Activated T-cell treated with anti-CD3 and anti-CD28 coated beads, Interleukin-2, amount 50 U/mL, for 48 hours (primary cell): Measurements from ENCODE around the gene CRTAC1.

ENCODE experiments used
- DNase-seq, 2 experiments: peaks; one replicate each; pipeline ENCODE4 v3.0.0-alpha.2; 2020

The CRTAC1 gene

DNA sequence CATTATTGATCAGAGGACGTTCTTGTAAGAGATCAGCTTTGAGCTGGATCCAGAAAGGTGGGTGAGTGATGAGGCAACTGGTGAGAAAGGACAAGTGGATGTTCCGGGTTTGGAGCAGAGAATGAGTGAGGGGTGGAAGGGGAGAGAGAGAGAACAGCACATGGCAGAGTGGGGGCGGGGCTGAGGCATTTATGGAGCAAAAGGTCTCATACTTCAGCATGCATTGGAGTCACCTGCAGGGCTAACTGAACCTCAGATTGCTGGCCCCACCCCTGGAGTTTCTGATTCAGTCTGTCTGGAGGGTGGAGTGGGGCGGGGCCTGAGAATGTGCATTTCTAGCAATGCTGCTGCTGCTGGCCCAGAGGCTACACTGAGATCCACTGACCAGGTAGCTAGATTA, 109.6 kb downstream of the CRTAC1 start:
- no peak for DNase-seq

DNA sequence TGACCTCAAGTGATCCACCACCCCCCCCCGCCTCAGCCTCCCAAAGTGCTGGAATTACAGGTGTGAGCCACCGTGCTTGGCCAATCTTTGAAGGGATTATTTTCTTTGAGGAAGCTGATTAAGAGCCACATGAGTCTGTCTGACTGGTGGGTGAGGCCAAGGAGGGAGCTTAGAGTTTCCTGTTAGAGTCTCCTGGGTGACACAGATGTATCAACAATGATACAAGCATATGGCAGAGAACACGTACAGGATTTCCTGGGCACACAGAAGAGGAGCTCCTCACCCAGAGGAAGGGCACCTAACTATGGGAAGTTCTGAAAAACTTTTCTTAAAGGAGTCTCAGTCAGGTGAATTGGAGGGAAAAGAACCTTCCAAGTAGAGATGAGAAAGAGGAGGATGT, 111.4 kb downstream of the CRTAC1 start:
- no peak for DNase-seq

DNA sequence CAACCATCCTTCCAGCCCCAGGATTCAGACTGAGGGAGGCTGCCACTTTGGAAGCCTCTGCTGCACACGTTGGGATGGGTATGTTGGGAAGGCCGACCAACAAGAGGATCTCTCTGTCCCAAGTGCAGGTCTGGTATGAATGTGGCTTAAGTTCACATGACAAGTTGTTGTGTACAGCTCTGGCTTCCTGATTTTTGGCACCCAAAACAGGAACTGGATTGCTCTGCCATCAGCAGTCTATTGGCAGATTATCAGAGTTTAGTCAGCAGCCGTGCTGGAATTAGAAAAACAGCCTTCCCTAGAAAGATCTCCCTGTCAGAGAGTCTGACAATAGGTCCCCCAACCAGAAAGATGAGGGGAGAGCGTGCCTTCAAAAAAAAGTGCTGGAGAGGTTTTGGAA, 113.8 kb downstream of the CRTAC1 start:
- DNase-seq, result no peak

DNA sequence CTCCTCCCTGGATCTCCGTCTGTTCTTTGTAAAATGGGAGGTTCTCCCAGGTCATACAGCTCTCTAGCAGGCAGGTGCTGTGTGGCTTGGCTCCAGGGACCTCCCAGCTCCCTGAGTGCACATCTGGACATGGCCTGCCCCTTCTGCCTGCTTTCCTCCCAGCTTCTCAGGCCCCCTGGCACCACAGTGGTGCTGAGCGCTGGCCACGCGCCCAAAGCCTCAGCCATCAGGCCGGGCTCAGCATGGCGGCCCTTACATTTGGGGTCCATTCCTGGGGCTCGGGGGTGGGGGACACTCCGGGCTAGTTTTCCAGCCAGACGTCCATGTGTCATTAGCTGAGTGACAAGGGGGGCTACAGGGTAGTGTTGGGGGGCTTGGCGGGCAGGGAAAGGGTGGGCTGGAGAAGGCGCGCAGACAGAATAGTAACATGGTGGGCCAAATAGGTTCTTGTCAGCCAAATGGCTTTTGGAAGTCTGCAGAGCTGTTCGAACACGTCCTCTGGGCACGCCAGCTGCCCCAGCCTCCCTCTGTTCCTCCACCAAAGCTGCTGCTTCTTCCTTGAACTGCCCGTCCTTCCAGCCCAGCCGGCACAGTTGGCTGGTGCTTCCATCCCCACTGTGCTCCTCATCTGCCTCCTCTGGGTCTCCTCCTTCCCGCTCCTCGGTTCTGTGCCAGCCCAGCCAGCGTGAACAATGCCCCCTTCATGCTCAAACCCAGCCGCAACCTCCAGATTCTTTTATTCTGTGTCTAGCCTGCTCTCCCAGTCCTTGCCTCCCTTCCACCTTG, 114.9 kb downstream of the CRTAC1 start:
- DNase-seq, result no peak

DNA sequence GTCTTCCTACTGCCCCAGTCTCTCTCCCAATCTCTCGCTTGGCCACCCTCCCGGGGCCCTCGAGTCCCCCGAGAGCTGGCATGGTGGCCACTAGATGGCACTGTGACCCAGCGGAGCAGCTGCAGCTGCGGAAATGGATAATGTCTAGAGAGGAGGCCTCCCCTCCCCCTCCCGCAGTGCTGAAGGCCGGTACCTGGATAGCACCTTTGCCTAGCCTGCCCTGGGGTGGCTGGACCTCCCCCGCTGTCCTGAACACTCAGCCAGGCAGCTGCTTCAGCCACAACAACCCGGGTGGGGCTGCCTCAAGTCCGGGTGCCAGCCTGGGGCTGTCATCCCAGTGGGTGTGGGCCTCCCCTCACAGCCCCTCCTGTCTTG, 115.6 kb downstream of the CRTAC1 start:
- DNase-seq, result peak; percentile 84 to 87

DNA sequence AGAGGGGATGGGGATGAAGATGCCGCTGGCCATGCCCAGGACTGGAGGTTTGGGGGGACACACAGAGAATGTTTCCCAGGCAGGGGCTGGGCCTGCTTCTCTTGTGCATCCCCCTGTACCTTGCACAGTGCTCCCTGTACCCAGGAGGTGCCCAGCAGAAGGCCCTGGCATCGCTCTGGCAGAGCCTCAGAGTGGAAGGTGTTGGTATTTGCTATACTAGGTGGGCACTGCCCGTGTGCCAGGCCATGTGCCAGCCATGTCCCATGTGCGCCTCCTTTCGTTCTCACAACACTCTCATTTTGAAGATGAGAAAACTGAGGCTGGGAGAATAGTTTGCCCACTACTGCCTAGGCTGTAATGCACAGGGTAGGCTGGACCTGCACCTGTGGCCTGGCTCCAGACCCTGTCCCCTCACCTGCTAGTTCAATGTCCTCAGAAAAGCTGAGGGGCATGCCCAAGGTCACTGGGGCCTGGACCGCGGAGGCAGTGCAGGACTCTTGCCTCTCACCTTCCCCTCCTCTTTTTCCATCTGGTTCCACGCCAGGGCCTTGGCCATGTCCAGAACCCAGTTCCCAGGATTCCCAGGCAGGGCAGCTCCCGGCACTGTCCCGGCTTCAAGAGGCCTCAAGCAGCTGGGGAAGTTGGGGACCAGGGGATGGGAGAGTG, 116.1 kb downstream of the CRTAC1 start:
- no peak for DNase-seq

DNA sequence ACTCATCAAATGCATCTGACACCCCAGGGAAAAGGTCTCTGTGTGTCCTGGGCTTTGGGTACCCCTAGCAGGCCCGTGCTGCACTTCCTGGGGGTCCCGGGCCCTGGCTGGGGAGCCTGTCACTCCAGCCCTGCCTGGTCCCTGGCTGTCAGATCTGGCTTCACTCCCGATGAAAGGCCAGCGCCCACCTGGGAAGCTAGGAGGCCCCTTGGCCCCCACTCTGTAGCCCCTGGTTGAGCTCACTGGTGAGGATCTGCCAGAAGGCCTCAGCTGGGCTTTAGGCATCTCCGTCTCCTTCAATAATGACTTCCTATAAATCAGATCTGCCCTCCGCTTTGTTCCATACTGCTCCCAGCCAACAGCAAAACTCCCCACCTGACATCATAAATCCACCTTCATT, 116.8 kb downstream of the CRTAC1 start:
- no peak for DNase-seq

DNA sequence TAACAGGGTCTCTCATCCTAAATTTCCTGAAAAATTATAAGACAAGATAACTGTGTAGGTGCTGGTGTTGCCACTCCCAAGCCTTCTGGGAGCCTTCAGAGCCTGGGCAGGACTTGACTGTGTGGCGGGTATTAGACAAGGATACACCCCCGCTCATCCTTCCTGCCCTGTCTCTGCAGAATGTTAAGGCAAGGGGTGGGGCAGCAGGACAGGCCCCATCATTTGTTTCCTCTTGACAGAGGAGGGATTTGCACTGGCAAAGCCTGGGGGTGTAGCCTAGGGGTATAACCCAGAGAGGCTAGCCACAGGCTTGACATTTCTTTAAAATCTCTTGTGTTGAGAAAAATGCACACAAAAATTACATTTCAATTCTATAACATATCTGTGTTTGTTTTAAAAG, 117.2 kb downstream of the CRTAC1 start:
- no peak for DNase-seq

DNA sequence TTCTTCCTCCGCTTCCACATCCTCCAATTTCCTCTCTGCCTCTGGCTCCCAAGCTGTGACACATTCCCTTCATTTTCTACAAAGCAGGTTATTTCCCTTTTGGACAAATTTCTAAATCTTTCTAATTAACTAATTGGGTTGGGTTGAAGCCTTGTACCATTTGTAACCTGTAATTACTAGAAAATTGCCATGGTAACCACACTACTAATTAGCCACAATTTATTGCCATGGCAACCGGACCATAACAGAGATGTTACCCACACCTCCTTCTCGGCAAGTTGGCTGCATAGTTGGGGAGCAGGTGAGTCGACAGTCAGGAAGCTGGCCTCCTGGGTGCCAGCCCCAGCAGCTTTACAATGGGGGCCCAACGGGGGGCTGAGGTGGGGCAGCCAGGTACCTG, 119.2 kb downstream of the CRTAC1 start:
- no peak for DNase-seq

DNA sequence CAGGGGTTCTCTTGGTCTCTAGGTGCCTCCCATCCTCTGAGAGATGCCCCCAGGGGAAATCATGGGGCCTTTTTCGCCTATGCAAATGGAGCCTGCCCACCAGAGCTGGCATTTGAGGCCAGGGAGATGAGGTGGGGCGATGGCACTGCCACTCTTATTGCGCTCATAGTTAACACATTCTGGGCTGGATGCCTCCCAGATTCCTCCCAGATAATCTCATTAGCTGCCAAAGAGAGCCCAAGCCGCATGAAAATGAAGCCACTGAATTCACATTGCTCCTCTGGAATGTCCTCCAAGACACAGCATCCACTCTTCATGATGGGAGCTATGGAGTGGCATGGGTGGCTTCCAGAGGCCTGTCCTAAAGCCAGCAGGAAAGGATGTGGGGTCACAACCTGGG, 119.8 kb downstream of the CRTAC1 start:
- no peak for DNase-seq

DNA sequence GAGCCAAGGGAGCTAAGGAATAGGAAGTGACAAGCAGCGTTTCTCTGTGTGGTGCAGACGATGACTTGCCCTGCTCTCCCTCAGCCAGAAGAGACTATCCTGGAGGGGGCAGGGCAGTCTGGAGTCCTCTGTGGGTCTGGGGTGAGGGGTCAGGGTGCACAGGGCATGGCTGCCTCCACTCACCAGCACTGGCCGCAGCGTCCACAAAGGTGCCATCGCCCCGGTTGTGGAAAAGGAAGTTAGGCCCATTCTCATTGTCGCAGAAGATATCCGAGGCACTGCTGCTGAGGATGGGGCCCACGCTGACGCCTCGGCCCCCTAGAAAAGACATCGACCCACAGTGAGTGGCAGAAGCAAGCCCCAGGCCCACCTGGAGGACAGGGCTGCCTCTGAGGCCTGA, 122.6 kb downstream of the CRTAC1 start:
- DNase-seq, result no peak

DNA sequence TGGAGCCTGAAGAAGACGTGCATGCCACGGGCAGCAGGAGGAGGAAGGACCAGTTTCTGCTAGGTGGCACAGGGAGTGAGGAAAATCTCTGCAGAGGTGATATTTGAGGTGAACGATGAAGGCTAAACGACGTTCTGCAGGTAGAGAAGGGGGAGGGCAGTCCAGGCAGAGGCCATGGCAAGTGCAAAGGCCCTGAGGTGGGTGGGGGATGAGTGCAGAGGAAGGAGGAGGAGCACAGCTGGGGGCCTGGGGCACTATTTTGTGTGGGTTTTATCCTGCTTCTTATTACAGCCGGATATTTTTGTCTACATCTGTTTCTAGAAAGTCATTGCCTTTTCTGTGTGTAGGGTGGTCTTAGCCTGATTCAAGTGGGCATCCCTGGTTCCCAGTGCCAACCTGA, 123.2 kb downstream of the CRTAC1 start:
- DNase-seq, result no peak

DNA sequence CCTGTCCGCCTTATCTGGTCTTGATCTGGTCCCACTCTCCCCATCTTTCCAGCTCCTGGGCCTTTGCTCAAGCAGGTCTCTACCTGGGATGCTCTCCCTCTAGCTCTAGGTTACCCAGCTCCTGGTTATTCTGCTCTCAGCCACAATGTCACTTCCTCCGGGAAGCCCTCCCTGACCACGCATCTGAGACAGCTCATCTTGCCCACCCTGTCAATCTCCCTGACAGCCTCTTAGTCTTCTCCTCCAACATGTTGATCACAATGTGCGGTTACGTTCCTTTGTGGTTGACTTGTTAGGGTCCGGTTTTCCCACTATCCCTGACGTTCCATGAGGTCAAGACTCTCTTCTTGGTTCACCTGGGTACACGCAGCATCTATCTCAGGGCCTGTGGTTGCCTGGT, 125.1 kb downstream of the CRTAC1 start:
- no peak for DNase-seq

DNA sequence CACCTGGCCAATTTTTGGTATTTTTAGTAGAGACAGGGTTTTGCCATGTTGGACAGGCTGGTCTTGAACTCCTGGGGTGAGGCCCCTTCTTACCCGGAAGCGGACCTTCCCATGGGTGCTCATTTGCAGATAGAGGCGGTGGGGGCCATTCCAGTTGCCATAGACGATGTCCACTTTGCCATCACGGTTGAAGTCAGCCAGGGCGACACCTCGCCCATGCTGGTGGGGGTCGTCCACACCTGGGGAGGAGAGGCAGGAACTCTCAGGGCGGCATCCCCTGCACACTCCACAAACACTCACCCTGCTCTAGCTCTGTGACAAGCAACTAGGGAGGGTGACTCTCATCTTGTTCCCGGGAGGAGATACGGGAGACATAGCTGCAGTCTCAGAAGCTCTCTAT, 125.8 kb downstream of the CRTAC1 start:
- DNase-seq, result no peak

DNA sequence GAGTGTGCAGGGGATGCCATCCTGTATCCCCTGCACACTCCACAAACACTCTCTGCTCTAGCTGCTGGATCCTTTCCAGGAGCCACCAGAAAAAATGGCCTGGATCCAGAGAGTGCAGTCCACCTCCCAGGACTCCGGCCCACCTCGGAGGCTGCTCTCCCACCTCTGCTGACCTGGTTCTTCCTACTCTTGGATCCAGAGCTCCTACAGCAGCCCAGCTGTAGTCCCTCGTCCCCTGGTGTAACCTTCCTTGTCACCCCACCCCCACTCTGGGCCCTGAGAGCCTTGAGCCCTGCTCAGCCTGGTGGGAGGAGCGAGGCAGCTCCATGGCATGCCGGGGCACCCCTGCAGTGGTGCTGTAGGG, 126.4 kb downstream of the CRTAC1 start:
- DNase-seq, result no peak

DNA sequence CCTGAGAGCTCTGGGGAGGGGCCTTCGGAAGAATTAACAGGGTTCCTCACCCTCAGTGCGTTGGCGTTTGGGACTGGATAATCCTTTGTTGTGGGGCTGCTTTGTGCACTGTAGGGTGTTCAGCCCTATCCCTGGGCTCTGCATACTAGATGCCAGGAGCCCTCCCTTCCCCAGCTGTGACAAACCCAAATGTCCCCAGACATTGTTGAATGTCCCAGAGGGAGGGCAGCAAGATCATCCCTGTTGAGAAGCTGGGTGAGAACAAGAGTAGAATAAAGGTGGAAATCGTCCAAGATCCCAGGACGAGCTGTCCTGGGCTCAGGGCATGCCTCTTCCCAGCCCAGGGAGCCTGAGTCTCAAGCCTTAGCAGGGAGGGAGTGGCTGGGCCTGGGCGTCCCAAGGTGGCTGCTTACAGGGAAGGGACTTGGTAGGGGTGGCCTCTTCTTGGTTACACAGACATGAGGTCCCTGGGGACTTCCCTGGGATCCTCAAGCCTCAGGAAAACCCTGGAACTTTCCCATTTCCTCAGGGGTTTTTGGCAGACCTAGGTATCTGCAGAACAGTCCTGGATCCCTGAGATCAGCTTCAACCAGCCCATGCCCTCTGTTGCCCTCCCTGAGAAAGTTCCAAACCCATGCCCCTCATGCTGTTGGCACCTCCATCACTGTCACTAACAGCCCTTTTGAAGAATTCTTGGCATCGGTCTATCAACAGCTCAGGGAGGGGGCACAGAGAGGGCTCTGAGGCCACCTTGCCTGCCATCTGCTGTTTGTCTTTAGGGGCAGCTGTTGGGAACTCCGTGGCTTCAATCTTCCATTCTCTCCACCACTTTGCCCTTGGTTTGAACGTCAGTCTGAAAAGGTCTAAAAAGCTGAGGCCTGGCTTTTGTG, 127.0 kb downstream of the CRTAC1 start:
- no peak for DNase-seq

DNA sequence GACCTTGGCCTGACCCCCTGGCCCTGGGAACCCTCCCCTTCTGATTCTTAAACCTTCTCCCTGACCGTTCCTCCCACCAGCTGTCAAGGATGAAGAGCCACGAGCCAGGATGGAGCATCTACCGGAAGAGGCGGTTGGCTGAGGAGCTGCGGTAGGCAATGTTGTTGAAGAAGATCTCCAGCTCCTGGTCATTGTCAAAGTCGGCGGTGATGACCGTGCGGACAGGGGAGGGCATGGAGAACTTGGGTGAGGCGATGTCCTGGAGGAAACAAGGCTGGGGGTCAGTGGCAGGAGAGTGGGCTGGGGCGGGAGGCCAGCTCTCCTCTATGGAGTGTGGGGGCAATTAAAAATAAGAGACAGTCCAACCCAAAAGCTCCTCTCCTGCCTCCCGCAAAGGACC, 129.0 kb downstream of the CRTAC1 start:
- DNase-seq, result no peak

DNA sequence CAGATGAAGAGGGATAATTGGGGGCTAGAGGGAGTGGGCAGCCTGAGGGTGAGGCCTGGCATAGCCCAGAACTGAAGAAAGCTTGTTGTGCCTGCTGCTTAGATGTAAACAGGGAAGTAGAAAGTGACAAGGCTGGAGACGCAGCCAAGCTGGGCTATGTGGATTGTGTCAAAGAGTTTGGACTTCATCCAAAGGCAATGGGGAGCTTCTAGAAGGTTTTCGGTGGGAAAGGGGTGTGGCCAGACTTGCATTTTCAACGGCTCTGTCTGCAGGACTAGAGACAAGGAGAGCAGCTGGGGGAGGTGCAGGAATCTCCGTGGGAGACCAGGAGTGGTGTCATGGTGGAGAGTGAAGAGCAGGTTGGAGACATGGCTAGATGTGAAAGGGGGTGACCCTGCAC, 132.0 kb downstream of the CRTAC1 start:
- no peak for DNase-seq

DNA sequence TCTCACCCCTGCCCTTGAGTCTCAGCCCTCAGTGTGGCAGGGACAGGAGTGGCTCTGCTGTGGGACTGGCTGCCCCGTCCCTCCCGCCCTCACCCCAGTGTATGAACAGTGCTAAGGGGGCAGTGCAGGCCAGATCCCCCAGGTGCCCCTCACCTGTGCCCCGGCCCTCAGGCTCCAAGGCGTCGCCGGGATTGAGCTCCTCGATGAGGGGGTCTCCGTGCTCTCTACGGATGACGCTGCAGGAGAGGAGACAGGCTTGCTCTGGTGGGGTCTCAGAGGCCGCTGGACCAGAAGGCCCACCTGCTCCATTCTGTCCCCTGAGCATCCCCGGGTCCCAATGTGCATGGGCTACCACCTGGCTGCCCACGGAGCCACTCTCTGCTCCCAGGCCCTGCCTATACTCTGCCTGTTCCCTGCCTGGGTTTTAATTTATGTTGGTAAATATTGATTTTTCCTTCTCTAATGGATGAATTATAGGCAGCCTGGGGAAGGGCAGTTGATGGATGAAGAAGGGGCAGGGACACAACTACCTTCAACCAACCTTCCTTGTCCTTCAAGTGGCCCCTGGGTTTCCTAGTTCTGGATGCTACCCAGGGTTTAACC, 133.6 kb downstream of the CRTAC1 start:
- no peak for DNase-seq

DNA sequence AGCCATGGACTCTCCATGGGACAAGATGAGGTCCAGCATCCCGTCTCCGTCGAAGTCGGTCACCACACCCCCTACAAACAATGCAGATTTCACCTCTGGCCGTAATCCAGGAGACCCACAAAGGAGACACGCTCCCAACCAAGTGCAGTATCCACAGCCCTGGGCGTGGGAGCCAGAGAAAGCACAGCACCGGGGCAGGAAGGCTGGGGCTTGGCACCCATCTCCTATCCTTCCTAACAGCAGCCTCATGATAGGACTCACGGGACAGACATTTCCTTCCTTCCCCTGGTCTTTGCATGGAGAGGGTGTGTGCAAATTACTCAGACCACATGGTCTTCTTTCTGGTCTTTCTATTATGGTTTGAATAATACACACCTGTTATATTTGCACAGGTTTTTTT, 134.5 kb downstream of the CRTAC1 start:
- no peak for DNase-seq

DNA sequence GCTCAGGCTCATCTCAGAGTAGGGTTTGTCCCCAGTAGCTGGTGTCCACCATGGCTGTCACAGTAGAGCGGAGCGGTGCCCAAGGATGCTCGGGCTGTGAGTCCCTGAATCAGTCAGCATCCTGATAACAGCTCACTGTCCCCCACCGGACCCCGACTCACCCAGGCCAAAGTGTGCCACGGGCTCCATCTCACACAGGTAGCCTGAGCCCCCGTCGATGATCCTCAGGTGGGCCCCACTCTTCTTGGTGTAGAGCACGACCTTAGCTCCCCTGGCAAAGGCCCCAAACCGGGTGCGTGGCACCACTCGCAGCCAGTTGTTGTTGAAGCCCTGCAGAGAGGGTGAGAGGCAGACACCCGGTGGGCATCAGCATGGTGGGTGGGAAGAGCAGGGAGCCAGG, 135.3 kb downstream of the CRTAC1 start:
- no peak for DNase-seq

DNA sequence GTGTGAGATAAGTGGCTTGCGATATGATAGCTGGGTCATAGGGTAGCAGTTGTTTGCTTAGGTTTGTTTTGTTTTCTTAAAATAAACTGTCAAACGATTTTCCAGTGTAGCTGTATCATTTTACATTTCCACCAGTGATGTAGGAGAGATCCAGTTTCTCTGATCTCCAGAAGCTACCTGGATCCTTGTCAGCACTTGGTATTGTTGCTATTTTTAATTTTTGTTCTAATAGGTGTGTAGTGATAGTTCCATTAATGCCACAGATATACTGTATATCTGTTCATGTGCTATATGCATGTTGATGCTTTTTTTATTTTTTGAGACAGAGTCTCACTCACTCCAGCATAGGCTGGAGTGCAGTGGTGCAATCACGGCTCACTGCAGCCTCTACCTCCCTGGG, 136.3 kb downstream of the CRTAC1 start:
- DNase-seq, result no peak

DNA sequence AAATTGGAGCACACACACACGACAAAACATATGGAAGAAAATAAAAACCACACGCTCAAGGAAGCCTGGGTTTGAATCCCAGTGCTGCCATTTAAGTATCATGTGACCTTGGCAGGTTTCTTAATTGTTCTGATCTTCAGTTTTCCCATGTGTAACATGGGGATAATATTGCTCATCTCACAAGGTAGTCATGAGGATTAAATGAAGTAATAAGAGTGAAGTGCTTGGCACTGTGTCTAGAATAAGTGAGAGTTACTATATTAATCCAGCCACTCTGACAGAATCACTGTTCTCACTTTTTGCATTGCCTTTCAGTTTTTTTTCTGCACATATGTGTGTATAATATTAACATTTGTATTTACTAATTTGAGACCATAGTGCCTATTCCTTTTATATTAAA, 137.5 kb downstream of the CRTAC1 start:
- DNase-seq, result no peak

DNA sequence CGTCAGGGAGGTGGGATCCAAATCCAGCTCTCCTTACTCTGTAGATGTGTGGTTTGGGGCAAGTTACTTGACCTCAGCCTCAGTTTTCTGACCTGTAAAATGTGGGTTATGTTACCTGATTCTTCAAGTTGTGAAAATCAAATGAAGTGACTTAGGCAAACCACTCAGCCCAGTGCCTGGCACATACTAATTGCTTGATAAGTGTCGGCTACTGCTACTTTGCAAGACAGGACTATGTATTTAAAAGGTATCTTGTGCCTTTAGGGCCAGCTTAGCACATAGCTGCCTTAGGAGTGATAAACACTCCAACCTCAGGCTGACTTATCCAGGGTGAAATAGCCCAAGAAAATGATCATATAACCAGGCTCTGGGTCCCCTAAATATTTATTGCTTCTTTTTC, 137.9 kb downstream of the CRTAC1 start:
- no peak for DNase-seq
